SH-SY5Y (cell line): Measurements from ENCODE around the gene TMEM87B.

Experiments used
- GATA2 ChIP-seq: IDR thresholded peaks from 2 replicates; pipeline ENCODE4 v1.6.1; 2011; ENCODE audit warnings: mild to moderate bottlenecking, low read depth, low read length
- GATA3 ChIP-seq: IDR thresholded peaks from 2 replicates; pipeline ENCODE4 v1.6.1; 2011; ENCODE audit warnings: low read depth, mild to moderate bottlenecking, low read length, moderate library complexity

DNA sequence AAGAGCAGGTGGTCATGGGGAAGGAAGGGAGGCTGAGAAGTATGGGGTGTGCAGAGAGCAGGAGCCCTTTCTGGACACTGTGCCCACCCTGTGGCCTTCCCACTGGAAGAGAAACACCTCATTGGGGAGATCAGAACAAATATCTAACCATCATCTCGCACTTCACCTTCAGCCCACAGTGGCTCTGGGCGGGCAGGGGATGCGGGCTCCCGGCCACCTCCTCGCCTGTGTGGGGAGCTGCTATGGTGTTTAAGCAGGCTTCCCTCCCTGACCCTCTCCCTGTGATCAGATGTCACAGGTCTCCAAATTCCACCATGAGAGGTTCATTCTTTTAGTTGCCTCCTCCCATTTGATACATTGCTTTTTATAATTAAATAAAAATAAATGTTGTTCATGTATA is 88.1 kb downstream of the TMEM87B start:
- TF ChIP-seq GATA2 (no peak), GATA3 (no peak)
